ENCODE data around the gene NKAIN1.
A peak's percentile ranks its signal among the peaks of the same experiment; 100 is the strongest.

NKAIN1 gene

GRCh38 chr1:31189696-31190674 lies 49.7 kb downstream of the NKAIN1 start:
- Histone ChIP-seq H3K36me3 (no peaks in the 10 kb centered on the region), H3K9me3 (no peaks in the 10 kb centered on the region), H3K27me3 (no peaks in the 10 kb centered on the region), H3K4me1 (no peaks in the 10 kb centered on the region), H3K4me3 (ENCODE audit: low read depth, low read length) (no peak overlapping the region)
- TF ChIP-seq CTCF (IDR thresholded peaks at IDR 0.05; ENCODE audit: low read depth, low read length) = no peak
- DNase-seq = no peak

- peak; percentile 47 for DNase-seq
- peak; percentile 80 for TF ChIP-seq CTCF (IDR thresholded peaks at IDR 0.05; ENCODE audit: low read depth, low read length)
- H3K36me3 ChIP-seq = no peaks in the 10 kb centered on the region; the same call in 1 of the 2 replicates
Measured at GRCh38 chr1:31183927-31184554, 55.6 kb downstream of the NKAIN1 start.

GRCh38 chr1:31183126-31183525 lies 56.6 kb downstream of the NKAIN1 start:
- Histone ChIP-seq H3K27me3 (no peaks in the 10 kb centered on the region), H3K9me3 (no peaks in the 10 kb centered on the region), H3K36me3 (no peaks in the 10 kb centered on the region; the same call in 1 of the 2 replicates), H3K4me3 (ENCODE audit: low read depth, low read length) (no peak overlapping the region), H3K4me1 (no peaks in the 10 kb centered on the region)
- no peak for DNase-seq
- TF ChIP-seq CTCF (IDR thresholded peaks at IDR 0.05; ENCODE audit: low read depth, low read length) = no peak

More at GRCh38 chr1:31183927-31184554, 55.6 kb downstream of the NKAIN1 start:
- Histone ChIP-seq H3K27me3 (no peaks in the 10 kb centered on the region), H3K4me1 (no peaks in the 10 kb centered on the region), H3K9me3 (no peaks in the 10 kb centered on the region), H3K4me3 (ENCODE audit: low read depth, low read length) (no peak overlapping the region)

GRCh38 chr1:31182352-31182751 lies 57.3 kb downstream of the NKAIN1 start:
- H3K9me3 ChIP-seq = no peaks in the 10 kb centered on the region
- H3K27me3 ChIP-seq = no peaks in the 10 kb centered on the region
- H3K36me3 ChIP-seq = no peaks in the 10 kb centered on the region; the same call in 1 of the 2 replicates
- TF ChIP-seq CTCF (IDR thresholded peaks at IDR 0.05; ENCODE audit: low read depth, low read length) = peak; percentile 57
- DNase-seq = peak; percentile 69
- H3K4me1 ChIP-seq = no peaks in the 10 kb centered on the region
- H3K4me3 ChIP-seq (ENCODE audit: low read depth, low read length) = peak overlapping the region; percentile 54

GRCh38 chr1:31181515-31182343 lies 58.0 kb downstream of the NKAIN1 start:
- DNase-seq = peak; percentile 66
- H3K9me3 ChIP-seq = no peaks in the 10 kb centered on the region
- H3K27me3 ChIP-seq = no peaks in the 10 kb centered on the region
- no peaks in the 10 kb centered on the region for H3K4me1 ChIP-seq
- TF ChIP-seq CTCF (IDR thresholded peaks at IDR 0.05; ENCODE audit: low read depth, low read length) = peak; percentile 64
- no peaks in the 10 kb centered on the region; the same call in 1 of the 2 replicates for H3K36me3 ChIP-seq
- H3K4me3 ChIP-seq (ENCODE audit: low read depth, low read length) = peak overlapping the region; percentile 54
